Lung (tissue), 12 donors: ENCODE measurements around the gene UNC119. TPM values are rescaled to one million over a fixed set of nuclear protein-coding genes. Genes with fewer than 3 reads are reported as not detected.

ENCODE experiments used
- ATAC-seq: fragments of 200-7000 bp; cut with Tn5 transposase; one replicate; pipeline ENCODE4 v1.9.1; 2020; ENCODE audit warnings: moderate number of reproducible peaks; ENCODE audit not compliant: insufficient read depth, low FRiP score
- DNase-seq, 3 donors: peaks; one replicate each; pipeline ENCODE4 v3.0.0-alpha.2; 2013 to 2017
- H3K27ac ChIP-seq, 2 donors: one replicate each; pipeline ENCODE4 v1.5.1; 2013; ENCODE audit warnings: mild to moderate bottlenecking in 2 of 2, moderate library complexity in 2 of 2, control low read depth in 1 of 2, inconsistent platforms in 1 of 2, low read depth in 1 of 2, low read length in 1 of 2
- H3K27me3 ChIP-seq, 3 donors: one replicate each; pipeline ENCODE4 v1.5.1; 2013; ENCODE audit warnings: low read length in 2 of 3; ENCODE audit not compliant: control insufficient read depth in 3 of 3, insufficient read depth in 3 of 3
- H3K36me3 ChIP-seq, 4 donors: one replicate each; pipeline ENCODE4 v1.5.1; 2013; ENCODE audit warnings: low read length in 4 of 4, mild to moderate bottlenecking in 1 of 4, moderate library complexity in 1 of 4; ENCODE audit not compliant: control insufficient read depth in 4 of 4, insufficient read depth in 4 of 4
- H3K4me1 ChIP-seq, 5 donors: one replicate each; pipeline ENCODE4 v1.5.1; 2013; ENCODE audit warnings: low read length in 5 of 5, mild to moderate bottlenecking in 2 of 5, moderate library complexity in 1 of 5; ENCODE audit not compliant: control insufficient read depth in 5 of 5, insufficient read depth in 5 of 5
- H3K4me3 ChIP-seq: one replicate; pipeline ENCODE4 v1.5.1; 2013; ENCODE audit warnings: mild to moderate bottlenecking, control low read depth, moderate library complexity
- H3K9ac ChIP-seq, 2 donors: one replicate each; pipeline ENCODE4 v1.5.1; 2013; ENCODE audit warnings: low read length in 2 of 2, control low read depth in 1 of 2; ENCODE audit not compliant: insufficient read depth in 1 of 2
- H3K9me3 ChIP-seq, 4 donors: one replicate each; pipeline ENCODE4 v1.5.1; 2013; ENCODE audit warnings: low read length in 3 of 4, mild to moderate bottlenecking in 1 of 4, moderate library complexity in 1 of 4; ENCODE audit not compliant: control insufficient read depth in 4 of 4, insufficient read depth in 3 of 4
- WGBS, 2 donors: extraction: QIAGEN DNeasy Blood & Tissue Kit; methylation state at CpG; one replicate each; pipeline ENCODE4 v1.1.7; 2013; 5-methylcytosine and 5-hydroxymethylcytosine counted together
- polyA plus RNA-seq, 2 donors: library from polyadenylated mRNA; stranded (reverse); fragments of 200-250 nt; gene quantifications; one replicate each; pipeline ENCODE4 v1.2.1, GENCODE V29; 2013
- total RNA-seq, 2 donors: library from RNA; depleted of rRNA in 1 of 2; stranded (reverse); fragments of >200 nt in 1 of 2; gene quantifications; one replicate each; pipeline ENCODE4 v1.2.1, GENCODE V29; 2014 to 2021
- TF ChIP-seq, protein P1 (sequence below): IDR thresholded peaks from 2 replicates; pipeline ENCODE4 v1.5.1; 2012; ENCODE audit warnings: mild to moderate bottlenecking; ENCODE audit errors: control extremely low read depth, extremely low read depth
- donor health status: control.
- donor health status: control.
- donor health status: Bipolar disorder and iron deficiency.
- donor health status: healthy.
- donor health status: DM: yes; HTN: yes; CAD: no.

UNC119 gene
- total and polyA plus RNA-seq, 4 donors: 19.0 to 40.0 (median 31.7) TPM

- Histone ChIP-seq H3K9me3 (no peaks in the 10 kb centered on the region), H3K4me1 (peaks cover 0 to 15% (median 0%) of the 10 kb centered on the region in 5 donors), H3K4me3 (no peak overlapping the region), H3K36me3 (no peaks in the 10 kb centered on the region), H3K27ac (no peak overlapping the region), H3K9ac (no peak overlapping the region), H3K27me3 (no peaks in the 10 kb centered on the region)
- TF ChIP-seq, protein P1, sequence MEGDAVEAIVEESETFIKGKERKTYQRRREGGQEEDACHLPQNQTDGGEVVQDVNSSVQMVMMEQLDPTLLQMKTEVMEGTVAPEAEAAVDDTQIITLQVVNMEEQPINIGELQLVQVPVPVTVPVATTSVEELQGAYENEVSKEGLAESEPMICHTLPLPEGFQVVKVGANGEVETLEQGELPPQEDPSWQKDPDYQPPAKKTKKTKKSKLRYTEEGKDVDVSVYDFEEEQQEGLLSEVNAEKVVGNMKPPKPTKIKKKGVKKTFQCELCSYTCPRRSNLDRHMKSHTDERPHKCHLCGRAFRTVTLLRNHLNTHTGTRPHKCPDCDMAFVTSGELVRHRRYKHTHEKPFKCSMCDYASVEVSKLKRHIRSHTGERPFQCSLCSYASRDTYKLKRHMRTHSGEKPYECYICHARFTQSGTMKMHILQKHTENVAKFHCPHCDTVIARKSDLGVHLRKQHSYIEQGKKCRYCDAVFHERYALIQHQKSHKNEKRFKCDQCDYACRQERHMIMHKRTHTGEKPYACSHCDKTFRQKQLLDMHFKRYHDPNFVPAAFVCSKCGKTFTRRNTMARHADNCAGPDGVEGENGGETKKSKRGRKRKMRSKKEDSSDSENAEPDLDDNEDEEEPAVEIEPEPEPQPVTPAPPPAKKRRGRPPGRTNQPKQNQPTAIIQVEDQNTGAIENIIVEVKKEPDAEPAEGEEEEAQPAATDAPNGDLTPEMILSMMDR: no peak
- 74 to 79% methylated on average over 21 of the region's 21 CpGs for WGBS, 2 donors
- ATAC-seq (no peak), DNase-seq (no peak)
Measured at GRCh38 chr17:28521311-28522085, 30.9 kb downstream of the UNC119 start.

DNA sequence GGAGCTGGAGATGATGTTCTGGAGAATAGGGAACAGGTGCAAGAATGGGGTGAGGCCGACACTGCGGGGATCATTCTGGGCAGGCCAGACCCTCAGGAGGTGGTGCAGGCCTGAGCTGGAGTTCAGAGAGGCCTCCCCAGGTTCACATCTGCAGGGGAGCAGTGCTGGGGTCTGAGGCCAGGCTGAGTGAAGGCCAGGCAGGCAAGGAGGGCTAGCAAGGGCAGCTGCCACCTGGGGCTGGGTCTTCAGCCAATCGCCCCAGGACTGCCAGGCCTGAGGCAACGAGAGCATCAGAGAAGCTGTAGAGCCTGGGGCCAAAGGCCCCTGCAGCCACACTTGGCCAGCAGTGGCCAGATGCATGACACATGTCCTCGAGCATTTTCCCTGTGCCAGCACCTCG, 31.7 kb downstream of the UNC119 start:
- DNase-seq (no peak), ATAC-seq (no peak)
- 71 to 92% methylated on average over 6 of the region's 6 CpGs for WGBS, 2 donors

DNA sequence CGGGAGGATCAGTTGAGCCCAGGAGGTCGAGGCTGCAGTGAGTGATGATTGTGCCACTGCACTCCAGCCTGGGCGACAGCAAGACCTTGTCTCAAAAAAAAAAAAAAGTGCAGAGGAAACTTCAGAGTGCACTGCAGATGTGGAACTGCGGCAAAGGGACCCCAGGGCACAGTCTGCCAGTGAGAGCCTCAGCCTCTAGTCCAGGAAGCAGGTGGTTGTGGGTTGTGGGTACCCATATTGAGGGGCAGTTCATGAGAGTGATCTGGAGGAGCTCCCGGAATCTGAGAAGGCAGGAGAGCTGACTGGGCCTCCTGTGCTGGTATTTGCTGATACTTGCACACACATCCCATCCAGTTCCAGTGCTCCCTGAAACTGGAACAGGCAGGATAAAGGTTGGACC, 33.2 kb downstream of the UNC119 start:
- H3K27me3 ChIP-seq: no peaks in the 10 kb centered on the region
- no peaks in the 10 kb centered on the region for H3K4me1 ChIP-seq
- no peaks in the 10 kb centered on the region for H3K36me3 ChIP-seq
- H3K4me3 ChIP-seq: no peak overlapping the region
- TF ChIP-seq, protein P1: no peak
- DNase-seq (no peak), ATAC-seq (no peak)
- H3K9me3 ChIP-seq: no peaks in the 10 kb centered on the region
- H3K27ac ChIP-seq: no peak overlapping the region
- no peak overlapping the region for H3K9ac ChIP-seq
- 31 to 54% methylated on average over 5 of the region's 5 CpGs for WGBS, 2 donors

More for the DNA sequence above, 31.7 kb downstream of the UNC119 start:
- H3K27ac ChIP-seq: no peak overlapping the region
- TF ChIP-seq, protein P1: no peak
- no peaks in the 10 kb centered on the region for H3K36me3 ChIP-seq
- no peaks in the 10 kb centered on the region for H3K27me3 ChIP-seq
- H3K9me3 ChIP-seq: no peaks in the 10 kb centered on the region
- H3K4me1 ChIP-seq: peaks cover 0 to 14% (median 0%) of the 10 kb centered on the region in 5 donors
- H3K4me3 ChIP-seq: no peak overlapping the region
- H3K9ac ChIP-seq: no peak overlapping the region
